SK-N-SH treated with all-trans-retinoic acid at 6 μM for 48 hours (cell line): ENCODE results near the gene SLC6A4.
"Not testable (repeated sequence)": the region's sequence is repeated elsewhere in the genome, so short reads cannot be mapped to it uniquely, and the experiment has no call there.

Experiments used
- ATAC-seq: fragments of 200-7000 bp; cut with Tn5 transposase; 3 replicates; pipeline ENCODE4 v1.9.1; 2020; ENCODE audit warnings: mild to moderate bottlenecking, moderate library complexity
- ARNTL ChIP-seq: fragments of 450-650 bp; formaldehyde crosslinking; IDR thresholded peaks from 2 replicates; pipeline ENCODE4 v1.5.0; 2020; ENCODE audit warnings: low read depth, mild to moderate bottlenecking, moderate library complexity, borderline replicate concordance
- BACH2 ChIP-seq: fragments of 250-450 bp; sonication (Bioruptor Pico); IDR thresholded peaks from 2 replicates; pipeline ENCODE4 v1.9.0; 2021; ENCODE audit warnings: mild to moderate bottlenecking, borderline replicate concordance
- CSDC2 ChIP-seq: fragments of 250-450 bp; sonication (Bioruptor Pico); IDR thresholded peaks from 2 replicates; pipeline ENCODE4 v1.5.0; 2020; ENCODE audit warnings: mild to moderate bottlenecking, moderate library complexity
- ESRRG ChIP-seq: fragments of 250-450 bp; sonication (Bioruptor Pico); IDR thresholded peaks from 2 replicates; pipeline ENCODE4 v1.6.1; 2021; ENCODE audit warnings: mild to moderate bottlenecking
- GLIS3 ChIP-seq: fragments of 250-450 bp; sonication (Bioruptor Pico); IDR thresholded peaks from 2 replicates; pipeline ENCODE4 v1.5.0; 2020; ENCODE audit warnings: mild to moderate bottlenecking, moderate library complexity
- ISL1 ChIP-seq: fragments of 250-450 bp; sonication (Bioruptor Pico); IDR thresholded peaks from 2 replicates; pipeline ENCODE4 v2.1.2; 2022; ENCODE audit warnings: mild to moderate bottlenecking, moderate library complexity
- OSR1 ChIP-seq: fragments of 250-450 bp; sonication (Bioruptor Pico); IDR thresholded peaks from 2 replicates; pipeline ENCODE4 v1.8.0; 2022; ENCODE audit warnings: moderate library complexity, mild to moderate bottlenecking, inconsistent platforms
- PPARA ChIP-seq: fragments of 250-450 bp; sonication (Bioruptor Pico); IDR thresholded peaks from 2 replicates; pipeline ENCODE4 v1.5.0; 2020; ENCODE audit warnings: mild to moderate bottlenecking, borderline replicate concordance
- RARB ChIP-seq: fragments of 250-450 bp; sonication (Bioruptor Pico); IDR thresholded peaks from 2 replicates; pipeline ENCODE4 v1.8.0; 2021; ENCODE audit warnings: mild to moderate bottlenecking, moderate library complexity
- SNAI2 ChIP-seq: fragments of 250-450 bp; sonication (Bioruptor Pico); IDR thresholded peaks from 2 replicates; pipeline ENCODE4 v1.5.0; 2020; ENCODE audit warnings: mild to moderate bottlenecking, moderate library complexity
- TCF4 ChIP-seq: fragments of 250-450 bp; sonication (Bioruptor Pico); IDR thresholded peaks from 2 replicates; pipeline ENCODE4 v1.8.0; 2021; ENCODE audit warnings: mild to moderate bottlenecking, moderate library complexity, borderline replicate concordance
- TOX ChIP-seq: fragments of 250-450 bp; sonication (Bioruptor Pico); IDR thresholded peaks from 2 replicates; pipeline ENCODE4 v1.8.0; 2021; ENCODE audit warnings: mild to moderate bottlenecking, moderate library complexity, borderline replicate concordance
- ZC3H10 ChIP-seq: fragments of 250-450 bp; sonication (Bioruptor Pico); IDR thresholded peaks from 2 replicates; pipeline ENCODE4 v1.5.1; 2021; ENCODE audit warnings: mild to moderate bottlenecking, moderate library complexity
- ZFP3 ChIP-seq: fragments of 250-450 bp; sonication (Bioruptor Pico); IDR thresholded peaks from 2 replicates; pipeline ENCODE4 v1.5.0; 2020; ENCODE audit warnings: mild to moderate bottlenecking, moderate library complexity
- ZFP30 ChIP-seq: fragments of 450-650 bp; formaldehyde crosslinking; IDR thresholded peaks from 2 replicates; pipeline ENCODE4 v1.5.0; 2022; ENCODE audit warnings: mild to moderate bottlenecking, moderate library complexity
- ZNF565 ChIP-seq: fragments of 450-650 bp; formaldehyde crosslinking; conservative IDR thresholded peaks from 2 replicates; pipeline ENCODE4 v1.5.0; 2020; ENCODE audit warnings: low read depth, mild to moderate bottlenecking, moderate library complexity
- ZNF70 ChIP-seq: fragments of 450-650 bp; formaldehyde crosslinking; IDR thresholded peaks from 2 replicates; pipeline ENCODE4 v1.5.0; 2020; ENCODE audit warnings: mild to moderate bottlenecking, moderate library complexity
- ZNF8 ChIP-seq: fragments of 450-650 bp; formaldehyde crosslinking; IDR thresholded peaks from 2 replicates; pipeline ENCODE4 v1.5.0; 2020; ENCODE audit warnings: mild to moderate bottlenecking, moderate library complexity
- TF ChIP-seq, protein P1 (sequence below): fragments of 250-450 bp; sonication (Bioruptor Pico); IDR thresholded peaks from 2 replicates; pipeline ENCODE4 v1.5.1; 2020; ENCODE audit warnings: low read depth, mild to moderate bottlenecking, moderate library complexity
- TF ChIP-seq, protein P2 (sequence below): fragments of 250-450 bp; sonication (Bioruptor Pico); IDR thresholded peaks from 2 replicates; pipeline ENCODE4 v1.5.0; 2020; ENCODE audit warnings: mild to moderate bottlenecking, moderate library complexity
- TF ChIP-seq, protein P3 (sequence below): fragments of 250-450 bp; sonication (Bioruptor Pico); IDR thresholded peaks from 2 replicates; pipeline ENCODE4 v1.8.0; 2021; ENCODE audit warnings: low read depth, mild to moderate bottlenecking, moderate library complexity, borderline replicate concordance
- TF ChIP-seq, protein P4 (sequence below): fragments of 250-450 bp; sonication (Bioruptor Pico); IDR thresholded peaks from 2 replicates; pipeline ENCODE4 v1.5.1; 2021; ENCODE audit warnings: mild to moderate bottlenecking, moderate library complexity

SLC6A4 gene

DNA sequence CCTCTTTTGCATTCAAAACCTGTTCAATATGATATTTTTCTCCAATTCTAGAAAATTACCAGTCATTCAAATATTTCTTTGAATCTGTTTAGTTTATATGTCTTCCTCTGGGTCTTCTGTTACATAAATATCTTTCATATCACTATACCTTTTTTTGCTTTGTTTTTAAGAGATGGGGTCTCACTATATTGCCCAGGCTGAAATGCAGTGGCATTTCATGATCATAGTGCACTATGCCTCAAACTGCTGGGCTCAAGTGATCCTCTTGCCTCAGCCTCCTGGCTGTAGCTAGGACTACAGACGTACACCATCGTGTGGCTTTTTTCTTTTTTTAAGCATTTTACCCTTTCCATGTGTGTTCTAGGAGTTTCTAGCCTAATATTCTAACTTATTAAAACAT, 80.1 kb downstream of the SLC6A4 start (continued):
- TF ChIP-seq ARNTL (no peak), ZNF70 (CRISPR knock-in tag) (no peak)

DNA sequence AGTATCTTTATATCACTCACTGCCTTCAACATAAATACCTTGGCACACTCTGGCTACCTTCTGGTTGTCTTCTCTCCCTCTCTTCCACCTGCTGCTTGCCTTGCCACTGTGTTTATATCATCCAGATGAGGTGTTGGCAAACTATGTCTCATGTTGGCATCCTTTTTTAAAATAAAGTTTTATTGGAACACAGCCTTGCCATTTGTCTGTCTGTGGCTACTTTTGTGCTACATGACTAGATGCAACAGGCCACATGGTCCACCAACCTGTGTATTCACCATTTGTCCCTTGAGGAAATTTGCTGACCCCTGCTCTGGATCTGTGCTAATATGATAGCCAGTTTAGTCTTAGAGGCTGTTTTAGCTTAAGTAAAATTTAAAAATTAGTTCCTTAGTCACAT, 82.0 kb downstream of the SLC6A4 start:
- no peak for ATAC-seq

DNA sequence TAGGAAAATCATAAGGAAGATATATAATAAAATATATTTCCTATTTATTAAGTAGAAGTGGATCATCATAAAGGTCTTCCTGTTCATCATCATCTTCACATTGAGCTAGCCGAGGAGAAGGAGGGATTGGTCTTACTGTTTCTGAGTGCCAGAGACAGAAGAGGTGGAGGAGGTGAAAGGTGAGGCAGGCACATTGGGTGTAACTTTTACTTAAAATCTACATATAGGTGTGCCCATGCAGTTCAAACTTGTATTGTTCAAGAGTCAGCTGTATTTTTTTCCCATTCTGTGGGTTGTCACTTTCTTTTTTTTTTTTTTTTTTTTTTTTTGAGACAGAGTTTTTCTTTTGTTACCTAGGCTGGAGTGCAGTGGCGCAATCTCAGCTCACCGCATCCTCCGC, 84.0 kb downstream of the SLC6A4 start:
- no peak for TF ChIP-seq BACH2
- no peak for TF ChIP-seq SNAI2 (CRISPR knock-in tag)
- TF ChIP-seq ZNF70 (CRISPR knock-in tag), result no peak
- TF ChIP-seq ESRRG (CRISPR knock-in tag), result no peak
- no peak for TF ChIP-seq TOX (CRISPR knock-in tag)
- TF ChIP-seq TCF4 (CRISPR knock-in tag), result no peak
- no peak for TF ChIP-seq ZFP3 (CRISPR knock-in tag)

More for the DNA sequence above, 82.0 kb downstream of the SLC6A4 start:
- TF ChIP-seq TOX (CRISPR knock-in tag), result no peak

DNA sequence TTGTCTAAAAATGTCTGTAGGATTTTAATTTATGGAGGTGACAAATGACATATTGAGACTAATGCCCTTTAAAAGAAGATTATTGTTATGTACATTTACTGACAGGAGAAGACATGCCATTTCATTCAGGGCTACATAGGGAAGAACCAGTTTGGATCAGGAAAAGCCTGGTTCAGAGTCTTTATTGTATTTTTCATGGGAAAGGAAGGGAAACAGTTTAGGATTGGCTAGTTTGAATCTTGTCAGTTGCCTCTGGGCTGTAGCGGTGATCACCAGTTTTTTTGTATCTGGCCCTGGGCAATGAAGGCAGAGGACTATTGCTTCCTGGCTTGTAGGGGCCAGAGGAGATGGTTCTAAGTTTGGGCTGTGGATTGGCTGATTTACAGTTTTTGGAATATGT, 87.1 kb downstream of the SLC6A4 start:
- ATAC-seq, result no peak
- TF ChIP-seq ZNF8 (CRISPR knock-in tag) (no peak), ZC3H10 (CRISPR knock-in tag) (no peak), SNAI2 (CRISPR knock-in tag) (no peak), GLIS3 (CRISPR knock-in tag) (no peak), ZFP30 (no peak), ARNTL (no peak), TCF4 (CRISPR knock-in tag) (no peak), OSR1 (CRISPR knock-in tag) (no peak), ISL1 (no peak), BACH2 (no peak), RARB (CRISPR knock-in tag) (no peak), CSDC2 (CRISPR knock-in tag) (no peak), ESRRG (CRISPR knock-in tag) (no peak), ZNF565 (CRISPR knock-in tag) (no peak), PPARA (CRISPR knock-in tag) (no peak)
- TF ChIP-seq, protein P1, sequence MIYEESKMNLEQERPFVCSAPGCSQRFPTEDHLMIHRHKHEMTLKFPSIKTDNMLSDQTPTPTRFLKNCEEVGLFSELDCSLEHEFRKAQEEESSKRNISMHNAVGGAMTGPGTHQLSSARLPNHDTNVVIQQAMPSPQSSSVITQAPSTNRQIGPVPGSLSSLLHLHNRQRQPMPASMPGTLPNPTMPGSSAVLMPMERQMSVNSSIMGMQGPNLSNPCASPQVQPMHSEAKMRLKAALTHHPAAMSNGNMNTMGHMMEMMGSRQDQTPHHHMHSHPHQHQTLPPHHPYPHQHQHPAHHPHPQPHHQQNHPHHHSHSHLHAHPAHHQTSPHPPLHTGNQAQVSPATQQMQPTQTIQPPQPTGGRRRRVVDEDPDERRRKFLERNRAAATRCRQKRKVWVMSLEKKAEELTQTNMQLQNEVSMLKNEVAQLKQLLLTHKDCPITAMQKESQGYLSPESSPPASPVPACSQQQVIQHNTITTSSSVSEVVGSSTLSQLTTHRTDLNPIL (CRISPR knock-in tag), result no peak
- TF ChIP-seq, protein P2, sequence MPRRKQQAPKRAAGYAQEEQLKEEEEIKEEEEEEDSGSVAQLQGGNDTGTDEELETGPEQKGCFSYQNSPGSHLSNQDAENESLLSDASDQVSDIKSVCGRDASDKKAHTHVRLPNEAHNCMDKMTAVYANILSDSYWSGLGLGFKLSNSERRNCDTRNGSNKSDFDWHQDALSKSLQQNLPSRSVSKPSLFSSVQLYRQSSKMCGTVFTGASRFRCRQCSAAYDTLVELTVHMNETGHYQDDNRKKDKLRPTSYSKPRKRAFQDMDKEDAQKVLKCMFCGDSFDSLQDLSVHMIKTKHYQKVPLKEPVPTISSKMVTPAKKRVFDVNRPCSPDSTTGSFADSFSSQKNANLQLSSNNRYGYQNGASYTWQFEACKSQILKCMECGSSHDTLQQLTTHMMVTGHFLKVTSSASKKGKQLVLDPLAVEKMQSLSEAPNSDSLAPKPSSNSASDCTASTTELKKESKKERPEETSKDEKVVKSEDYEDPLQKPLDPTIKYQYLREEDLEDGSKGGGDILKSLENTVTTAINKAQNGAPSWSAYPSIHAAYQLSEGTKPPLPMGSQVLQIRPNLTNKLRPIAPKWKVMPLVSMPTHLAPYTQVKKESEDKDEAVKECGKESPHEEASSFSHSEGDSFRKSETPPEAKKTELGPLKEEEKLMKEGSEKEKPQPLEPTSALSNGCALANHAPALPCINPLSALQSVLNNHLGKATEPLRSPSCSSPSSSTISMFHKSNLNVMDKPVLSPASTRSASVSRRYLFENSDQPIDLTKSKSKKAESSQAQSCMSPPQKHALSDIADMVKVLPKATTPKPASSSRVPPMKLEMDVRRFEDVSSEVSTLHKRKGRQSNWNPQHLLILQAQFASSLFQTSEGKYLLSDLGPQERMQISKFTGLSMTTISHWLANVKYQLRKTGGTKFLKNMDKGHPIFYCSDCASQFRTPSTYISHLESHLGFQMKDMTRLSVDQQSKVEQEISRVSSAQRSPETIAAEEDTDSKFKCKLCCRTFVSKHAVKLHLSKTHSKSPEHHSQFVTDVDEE (CRISPR knock-in tag), result no peak
- TF ChIP-seq, protein P3, sequence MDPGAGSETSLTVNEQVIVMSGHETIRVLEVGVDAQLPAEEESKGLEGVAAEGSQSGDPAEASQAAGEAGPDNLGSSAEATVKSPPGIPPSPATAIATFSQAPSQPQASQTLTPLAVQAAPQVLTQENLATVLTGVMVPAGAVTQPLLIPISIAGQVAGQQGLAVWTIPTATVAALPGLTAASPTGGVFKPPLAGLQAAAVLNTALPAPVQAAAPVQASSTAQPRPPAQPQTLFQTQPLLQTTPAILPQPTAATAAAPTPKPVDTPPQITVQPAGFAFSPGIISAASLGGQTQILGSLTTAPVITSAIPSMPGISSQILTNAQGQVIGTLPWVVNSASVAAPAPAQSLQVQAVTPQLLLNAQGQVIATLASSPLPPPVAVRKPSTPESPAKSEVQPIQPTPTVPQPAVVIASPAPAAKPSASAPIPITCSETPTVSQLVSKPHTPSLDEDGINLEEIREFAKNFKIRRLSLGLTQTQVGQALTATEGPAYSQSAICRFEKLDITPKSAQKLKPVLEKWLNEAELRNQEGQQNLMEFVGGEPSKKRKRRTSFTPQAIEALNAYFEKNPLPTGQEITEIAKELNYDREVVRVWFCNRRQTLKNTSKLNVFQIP (CRISPR knock-in tag), result no peak
- TF ChIP-seq, protein P4, sequence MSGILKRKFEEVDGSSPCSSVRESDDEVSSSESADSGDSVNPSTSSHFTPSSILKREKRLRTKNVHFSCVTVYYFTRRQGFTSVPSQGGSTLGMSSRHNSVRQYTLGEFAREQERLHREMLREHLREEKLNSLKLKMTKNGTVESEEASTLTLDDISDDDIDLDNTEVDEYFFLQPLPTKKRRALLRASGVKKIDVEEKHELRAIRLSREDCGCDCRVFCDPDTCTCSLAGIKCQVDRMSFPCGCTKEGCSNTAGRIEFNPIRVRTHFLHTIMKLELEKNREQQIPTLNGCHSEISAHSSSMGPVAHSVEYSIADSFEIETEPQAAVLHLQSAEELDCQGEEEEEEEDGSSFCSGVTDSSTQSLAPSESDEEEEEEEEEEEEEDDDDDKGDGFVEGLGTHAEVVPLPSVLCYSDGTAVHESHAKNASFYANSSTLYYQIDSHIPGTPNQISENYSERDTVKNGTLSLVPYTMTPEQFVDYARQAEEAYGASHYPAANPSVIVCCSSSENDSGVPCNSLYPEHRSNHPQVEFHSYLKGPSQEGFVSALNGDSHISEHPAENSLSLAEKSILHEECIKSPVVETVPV, result no peak

More for the DNA sequence above, 84.0 kb downstream of the SLC6A4 start:
- ATAC-seq, result no peak

DNA sequence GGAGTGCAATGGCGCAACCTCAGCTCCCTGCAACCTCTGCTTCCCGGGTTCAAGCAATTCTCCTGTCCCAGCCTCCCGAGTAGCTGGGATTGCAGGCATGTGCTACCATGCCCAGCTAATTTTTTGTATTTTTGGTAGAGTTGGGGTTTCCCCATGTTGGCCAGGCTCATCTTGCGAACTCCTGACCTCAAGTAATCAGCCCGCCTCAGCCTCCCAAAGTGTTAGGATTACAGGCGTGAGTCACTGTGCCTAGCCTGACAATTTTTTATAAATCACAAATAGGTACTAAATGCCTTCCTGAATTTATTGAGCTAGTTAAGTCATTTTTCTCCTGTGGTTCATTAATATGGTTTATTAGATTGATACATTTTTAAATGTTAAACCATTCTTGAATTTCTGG, 87.6 kb downstream of the SLC6A4 start:
- ATAC-seq, result not testable (repeated sequence)
